NCI-H2227 treated with DMSO at 0.1 percent for 48 hours (cell line): ENCODE results near the gene SLC39A2.
A peak's percentile ranks its signal among the peaks of the same experiment; 100 is the strongest.
"Not testable (repeated sequence)": the region's sequence is repeated elsewhere in the genome, so short reads cannot be mapped to it uniquely, and the experiment has no call there.

Experiments used
- DNase-seq: peaks from one replicate; lab custom pipeline; 2025; lab: John Stamatoyannopoulos, UW

Gene SLC39A2

DNA sequence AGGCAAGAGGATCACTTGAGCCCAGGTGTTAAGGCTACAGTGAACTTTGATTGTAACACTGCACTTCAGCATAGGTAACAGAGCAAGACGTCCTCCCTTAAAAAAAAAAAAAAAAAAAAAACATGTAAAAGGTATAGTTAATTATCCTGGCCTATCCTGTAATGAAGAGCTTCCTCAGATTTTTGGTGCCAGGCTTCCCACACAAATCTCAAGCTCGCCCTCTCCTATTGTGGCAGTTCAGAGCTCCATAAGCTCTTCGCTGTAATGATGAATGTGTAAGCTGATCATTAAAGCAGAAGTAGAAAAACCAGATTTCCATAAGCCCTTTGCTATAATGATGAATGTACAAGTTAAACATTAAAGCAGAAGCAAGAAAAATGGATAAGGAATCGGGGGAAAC, 2.0 kb upstream of the SLC39A2 start:
- no peak for DNase-seq

DNA sequence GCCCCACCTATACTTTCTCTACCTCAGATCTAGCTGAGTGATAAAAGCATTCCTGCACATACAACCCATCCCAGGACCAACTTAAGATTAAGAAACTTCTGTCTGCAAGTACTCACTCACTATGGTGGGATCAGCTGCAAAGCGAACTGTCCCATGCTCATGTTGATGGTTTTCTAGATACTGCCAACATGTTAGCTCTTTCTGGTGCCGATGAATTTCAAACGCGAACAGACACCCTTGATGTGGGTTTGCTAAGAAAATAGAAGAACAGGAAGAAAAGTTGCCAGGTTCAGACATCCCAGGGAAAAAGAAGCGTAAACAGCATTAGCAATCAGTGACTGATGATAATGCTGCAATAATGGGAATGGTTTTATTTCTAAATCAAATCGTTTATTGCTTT, 1.5 kb upstream of the SLC39A2 start:
- no peak for DNase-seq

DNA sequence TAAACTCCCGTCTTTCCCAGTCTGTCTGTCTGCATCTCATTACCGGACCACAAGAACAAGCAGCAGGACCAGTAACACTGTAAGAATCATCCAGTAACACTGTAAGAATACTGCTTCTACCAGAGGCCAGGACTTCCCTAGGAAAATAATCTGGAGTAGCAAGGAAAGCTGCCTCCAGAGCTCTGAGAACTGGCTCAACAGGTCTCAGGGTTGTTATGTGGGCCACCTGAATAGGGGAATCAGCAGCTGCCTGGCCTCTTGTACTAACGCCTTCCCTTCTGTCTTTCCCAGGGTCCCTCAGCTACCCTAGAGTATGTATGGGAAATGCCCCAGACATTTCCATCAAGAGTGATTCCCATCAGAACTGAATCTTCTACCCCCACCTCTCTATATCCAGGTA, 954 bp upstream of the SLC39A2 start:
- DNase-seq: no peak

DNA sequence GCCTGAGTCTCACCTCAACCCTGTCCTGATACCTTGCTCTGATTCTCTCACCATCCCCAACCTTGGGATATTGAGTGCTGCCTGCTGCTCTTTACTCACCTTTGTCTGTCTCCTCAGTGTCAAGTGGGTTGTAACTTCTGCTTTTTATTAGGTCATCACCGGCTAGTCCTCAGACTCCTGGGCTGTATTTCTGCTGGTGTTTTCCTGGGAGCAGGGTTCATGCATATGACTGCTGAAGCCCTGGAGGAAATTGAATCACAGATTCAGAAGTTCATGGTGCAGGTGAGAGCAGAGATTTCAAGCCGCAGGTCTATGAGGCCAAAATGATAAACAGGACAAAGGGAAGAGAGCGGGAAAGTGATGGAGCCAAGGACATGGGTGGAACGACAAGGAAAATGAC, 498 bp downstream of the SLC39A2 start:
- DNase-seq: no peak

DNA sequence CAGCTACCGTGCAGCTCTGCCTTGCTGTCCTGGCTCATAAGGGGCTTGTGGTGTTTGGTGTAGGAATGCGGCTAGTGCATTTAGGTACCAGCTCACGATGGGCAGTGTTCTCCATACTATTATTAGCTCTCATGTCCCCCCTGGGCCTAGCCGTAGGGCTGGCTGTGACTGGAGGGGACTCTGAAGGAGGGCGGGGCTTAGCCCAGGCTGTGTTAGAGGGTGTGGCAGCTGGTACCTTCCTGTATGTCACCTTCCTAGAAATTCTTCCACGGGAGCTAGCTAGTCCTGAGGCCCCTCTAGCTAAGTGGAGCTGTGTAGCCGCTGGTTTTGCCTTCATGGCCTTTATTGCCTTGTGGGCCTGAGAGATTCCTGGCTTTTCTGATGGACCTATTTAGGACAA, 2.1 kb downstream of the SLC39A2 start:
- no peak for DNase-seq

DNA sequence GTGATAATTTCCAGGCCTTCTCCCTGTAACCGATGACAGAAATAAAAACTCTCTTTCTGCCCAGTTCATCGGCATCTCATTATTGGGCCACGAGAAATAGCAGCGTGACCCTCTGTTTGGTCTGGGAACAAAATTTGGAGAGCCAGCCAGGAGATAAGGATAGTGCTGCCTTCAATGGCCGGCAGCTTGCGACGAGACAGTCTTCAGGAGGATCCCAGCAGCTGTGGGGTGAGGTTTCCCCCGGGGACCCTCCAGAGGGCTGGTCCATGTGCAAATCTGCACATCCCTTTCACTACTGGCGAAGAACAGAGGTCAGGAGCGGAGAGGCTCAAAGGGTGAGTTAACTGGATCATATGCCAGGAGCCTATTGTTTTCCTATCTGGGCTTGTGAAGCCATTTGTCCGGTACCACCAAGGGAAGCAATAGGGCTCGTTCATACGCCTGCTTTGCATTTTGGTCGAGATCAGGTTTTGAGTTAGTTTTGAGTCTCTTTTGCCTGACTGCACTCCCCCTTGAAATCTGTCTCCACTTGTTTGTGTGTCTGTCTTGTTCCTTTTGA, 4.8 kb downstream of the SLC39A2 start:
- no peak for DNase-seq

DNA sequence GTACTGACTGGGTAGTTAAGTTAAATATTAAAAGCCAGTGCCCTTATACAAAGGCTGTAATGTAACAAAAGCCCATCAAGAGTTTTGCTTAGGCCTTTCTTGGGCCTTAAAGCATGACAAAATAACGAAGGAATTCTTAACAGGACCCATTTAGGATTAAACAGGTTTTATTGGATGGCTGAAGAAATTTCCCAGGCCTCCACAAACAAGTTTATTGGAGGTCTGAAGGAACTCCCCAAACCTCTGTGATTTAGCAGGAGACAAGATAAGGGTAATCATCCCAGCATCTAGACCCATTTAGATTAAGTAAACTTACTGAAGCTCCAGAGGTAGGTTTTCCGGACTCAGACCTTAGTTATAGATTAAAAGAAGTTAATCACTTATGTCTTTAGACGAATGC, 10.6 kb downstream of the SLC39A2 start:
- not testable (repeated sequence) for DNase-seq

DNA sequence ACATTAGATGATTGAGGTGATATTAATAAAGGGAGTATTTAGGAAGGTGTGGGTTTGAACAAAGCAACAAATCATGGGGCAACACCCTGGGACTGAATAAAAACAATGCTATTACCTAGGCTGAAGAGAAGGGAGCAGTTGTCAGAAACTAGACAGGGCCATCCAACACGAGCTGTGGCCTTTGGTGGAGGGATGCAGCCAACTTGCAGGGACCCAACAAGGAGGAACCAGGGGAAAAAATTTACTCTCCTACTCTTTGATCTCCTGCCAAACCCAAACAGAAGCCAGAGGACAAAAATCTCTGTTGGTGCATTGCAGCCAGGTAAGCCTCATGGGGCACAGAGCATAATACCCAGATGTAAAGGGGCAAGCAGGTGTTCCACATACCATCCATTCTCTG, 12.0 kb downstream of the SLC39A2 start:
- DNase-seq: no peak

DNA sequence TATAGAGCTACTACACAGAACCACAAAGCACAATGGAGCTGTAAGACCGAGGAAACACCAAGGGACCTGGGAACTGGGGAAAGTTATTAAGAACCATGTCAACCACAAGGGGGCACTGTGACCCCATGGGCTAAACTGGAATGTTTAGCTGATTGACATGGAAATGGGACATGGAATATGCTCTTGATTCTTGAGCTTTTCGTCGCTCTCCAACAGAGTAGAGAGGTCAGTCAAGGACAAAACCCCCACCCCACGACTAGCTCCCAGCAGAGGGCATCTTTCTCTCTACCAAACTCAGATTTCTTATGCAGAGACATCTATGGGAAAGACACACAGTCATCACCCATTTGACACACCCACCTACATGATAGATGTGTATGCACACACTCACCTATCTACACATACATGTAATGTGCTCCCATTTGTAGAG, 15.7 kb downstream of the SLC39A2 start:
- DNase-seq: peak; percentile 80

DNA sequence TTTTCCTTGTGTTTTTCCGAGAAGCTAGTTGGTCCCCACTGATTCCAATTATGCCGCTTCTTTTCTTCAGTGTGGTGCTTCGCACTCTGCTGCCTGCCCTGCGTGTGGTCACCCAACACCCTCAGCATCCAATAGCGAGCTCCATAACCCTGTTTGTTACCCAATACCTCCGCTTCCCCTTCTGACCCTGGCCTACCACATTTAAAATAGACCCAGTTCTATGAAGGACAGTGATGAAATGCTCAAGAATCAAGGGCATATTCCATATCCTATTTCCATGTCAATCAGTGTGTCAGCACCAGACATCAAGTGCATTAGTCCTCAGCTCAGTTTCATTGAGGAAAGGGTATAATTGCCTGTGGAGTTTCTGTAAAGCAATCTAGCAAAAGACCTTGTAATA, 16.2 kb downstream of the SLC39A2 start:
- DNase-seq: no peak

DNA sequence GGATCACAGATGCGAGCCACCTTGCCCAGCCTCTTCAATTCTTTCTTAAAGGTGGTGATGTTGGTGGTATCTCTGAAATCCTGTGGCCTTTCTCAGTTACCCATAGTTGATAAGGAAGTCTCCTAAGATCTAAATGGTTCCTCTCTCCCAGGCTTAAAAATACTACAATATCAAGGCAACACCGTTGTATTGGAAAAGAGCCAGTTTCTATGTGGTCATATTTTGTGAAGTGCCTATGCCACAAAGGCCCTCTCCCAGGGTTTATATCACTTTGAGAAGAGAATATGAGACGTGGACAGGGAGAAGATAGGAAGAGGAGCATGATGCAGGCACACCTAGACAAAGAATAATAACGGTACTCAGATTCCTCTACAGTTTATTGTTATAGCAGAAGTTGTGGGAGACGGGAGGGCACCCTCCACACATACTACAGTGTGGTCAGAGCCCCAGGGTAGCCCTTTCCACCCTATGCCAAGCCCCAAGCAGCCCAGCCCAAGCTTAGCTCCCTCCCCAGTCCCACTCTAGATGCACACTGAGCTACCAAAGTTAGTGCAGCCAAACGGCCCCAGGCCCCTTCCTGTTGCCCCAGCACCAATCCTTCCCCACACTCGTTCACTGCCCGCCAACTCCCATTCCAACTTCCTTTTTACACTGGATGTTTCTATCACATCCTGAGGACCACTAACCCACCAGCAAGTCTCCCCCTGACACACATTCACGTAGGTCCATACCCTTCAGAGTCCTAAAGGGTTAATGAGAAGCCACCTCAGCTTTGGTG, 17.5 kb downstream of the SLC39A2 start:
- no peak for DNase-seq

DNA sequence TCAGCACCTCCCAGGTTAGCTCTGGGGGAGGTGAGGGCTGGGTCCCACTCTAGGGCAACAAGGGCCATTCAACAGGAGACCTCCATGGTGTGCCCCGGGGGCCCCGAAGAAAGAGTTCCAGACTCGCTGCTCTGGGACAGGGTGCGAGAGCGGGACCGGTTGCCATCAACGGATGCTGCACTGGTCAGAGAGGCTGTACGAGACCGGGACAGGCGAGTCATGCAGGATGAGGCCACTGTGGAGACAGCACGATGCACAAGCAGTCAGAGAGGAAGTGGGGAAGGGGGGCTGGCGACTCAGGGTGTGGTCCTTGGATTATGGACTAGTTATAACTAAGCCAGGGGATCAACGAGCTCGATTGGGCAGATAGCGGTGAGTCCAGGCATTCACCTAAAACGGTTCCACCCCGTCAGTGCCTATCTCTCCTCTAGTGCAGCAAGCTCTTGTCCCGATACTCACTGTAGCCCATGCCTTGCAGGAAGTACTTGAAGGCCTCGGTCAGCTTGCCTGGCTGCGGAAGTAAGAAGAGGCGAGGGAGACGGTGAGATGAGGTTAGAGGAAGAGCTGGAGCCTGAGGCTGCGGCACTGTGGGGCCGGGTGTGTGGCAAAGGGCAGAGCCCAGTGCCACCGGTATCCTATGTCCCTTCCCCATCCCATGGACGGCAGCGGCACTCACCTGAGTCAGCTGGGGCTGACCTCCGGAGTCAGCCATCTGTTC, 18.6 kb downstream of the SLC39A2 start:
- DNase-seq: no peak

DNA sequence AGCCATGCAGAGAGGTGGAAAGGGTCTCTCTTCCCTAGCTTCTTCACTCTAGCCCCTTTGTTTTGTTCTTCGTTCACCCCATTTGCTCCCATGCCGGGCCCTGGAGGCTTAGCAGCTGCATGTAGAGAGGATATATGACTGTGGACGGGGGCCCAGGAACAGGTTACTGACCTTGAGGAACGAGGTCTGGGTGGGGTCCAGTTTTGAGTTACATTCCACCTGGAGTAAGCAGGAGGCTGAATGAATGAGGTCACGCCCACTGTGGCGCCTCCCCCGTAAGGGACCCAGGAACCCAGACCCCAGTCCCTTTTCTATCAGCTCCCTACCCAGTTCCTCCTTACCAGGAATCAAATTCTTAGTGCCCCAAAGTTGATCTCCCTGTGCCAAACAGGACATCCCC, 19.2 kb downstream of the SLC39A2 start:
- no peak for DNase-seq

DNA sequence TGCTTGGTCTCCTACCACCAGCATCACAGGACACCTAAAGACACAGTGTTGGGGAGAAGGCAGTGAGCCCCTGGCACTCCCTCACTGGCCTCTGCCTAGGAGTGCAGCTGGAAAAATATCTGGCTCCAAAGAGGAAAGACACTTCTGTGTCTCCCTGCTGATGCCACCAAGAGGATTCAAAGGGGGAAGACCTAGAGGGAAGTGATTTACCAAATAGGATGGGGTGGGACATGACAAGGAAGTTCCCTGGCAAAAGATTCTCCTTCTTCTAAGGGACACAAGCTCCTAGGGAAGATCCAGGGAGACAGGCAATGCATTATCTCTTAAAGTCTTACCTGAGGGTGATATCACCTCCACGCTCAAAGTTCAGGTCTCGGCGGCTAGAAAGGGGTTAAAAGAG, 19.7 kb downstream of the SLC39A2 start:
- no peak for DNase-seq

DNA sequence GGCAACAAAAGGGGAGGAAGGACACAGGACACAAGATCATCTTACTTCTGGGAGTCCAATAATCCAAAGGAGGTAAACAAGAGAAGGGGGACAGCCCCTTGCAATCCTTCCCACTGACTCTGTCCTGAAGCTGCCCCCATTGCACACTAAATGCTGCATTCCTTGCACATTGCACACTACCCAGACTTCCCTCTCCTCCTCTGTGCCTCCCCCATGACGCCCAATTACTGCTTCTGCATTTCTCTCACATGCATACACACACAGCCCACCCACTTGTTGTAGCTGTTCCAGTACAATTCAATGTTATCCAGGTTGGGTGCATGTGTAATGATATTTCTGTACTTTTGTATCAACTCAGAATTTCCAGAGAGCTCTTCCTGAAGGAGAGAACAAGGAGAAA, 20.3 kb downstream of the SLC39A2 start:
- DNase-seq: no peak

DNA sequence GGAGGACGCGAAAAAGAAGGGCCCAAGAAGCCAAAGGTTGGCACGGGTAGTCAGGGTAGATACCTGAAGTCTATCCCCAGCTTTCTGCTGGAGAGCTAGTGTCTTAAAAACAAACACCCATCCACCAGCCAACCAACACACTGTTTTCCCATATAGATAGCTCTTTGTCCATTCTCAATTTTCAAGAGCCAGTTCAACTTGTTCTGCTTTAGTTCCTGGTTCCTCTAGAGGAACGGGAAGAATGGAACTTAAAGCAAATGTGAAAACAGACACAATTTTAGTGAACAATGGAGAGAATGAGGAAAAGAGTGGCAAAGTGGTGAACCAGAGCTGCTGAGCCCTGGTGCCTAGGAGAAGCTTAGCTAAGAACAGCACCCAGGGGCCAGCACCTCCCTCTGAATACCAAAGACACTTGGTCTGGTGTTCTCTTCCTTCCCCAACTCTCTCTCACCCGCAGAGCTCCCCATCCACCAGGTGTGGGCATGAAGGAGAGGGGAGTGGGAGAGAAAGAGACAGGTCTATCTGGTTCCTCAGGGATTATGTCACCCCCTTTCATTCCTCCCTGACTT, 22.0 kb downstream of the SLC39A2 start:
- no peak for DNase-seq

DNA sequence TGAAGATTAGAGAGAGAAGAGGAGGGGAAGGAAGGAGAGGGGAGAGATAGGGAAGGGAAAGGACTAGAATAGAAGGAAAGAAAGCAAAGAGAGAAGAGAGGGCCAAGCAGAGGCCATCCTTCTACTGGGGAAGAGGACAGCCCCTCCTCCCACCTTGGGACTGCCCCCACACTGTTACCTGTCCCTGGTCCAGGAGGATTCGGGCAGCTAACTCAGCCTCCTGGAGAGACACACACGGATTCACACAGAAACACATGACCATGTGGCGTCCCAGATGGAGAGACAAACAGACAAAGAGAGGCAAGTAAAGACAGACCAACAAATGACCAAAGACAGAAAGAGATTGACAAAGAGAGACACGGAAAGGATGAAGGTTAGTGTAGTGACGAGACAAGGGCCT, 23.6 kb downstream of the SLC39A2 start:
- DNase-seq: no peak

DNA sequence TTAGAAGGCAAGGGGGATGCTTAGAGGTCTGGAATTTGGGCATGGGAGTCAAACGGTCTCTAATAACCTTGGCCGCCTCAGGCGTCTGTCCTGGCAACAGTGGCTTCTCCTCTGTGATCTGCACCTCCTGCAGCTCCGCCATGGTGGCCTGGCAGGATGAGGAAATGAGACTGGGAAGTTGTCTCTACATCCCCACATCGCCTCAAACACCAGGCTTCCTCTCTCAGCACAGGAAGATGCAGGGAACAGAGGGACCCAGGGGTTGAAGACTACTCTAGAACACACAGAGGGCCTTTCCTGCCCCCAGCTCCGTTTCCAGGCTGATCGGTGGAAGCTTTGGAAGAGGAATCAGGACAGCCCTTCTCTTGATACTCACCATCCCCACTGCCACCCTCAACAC, 24.1 kb downstream of the SLC39A2 start:
- DNase-seq: no peak

DNA sequence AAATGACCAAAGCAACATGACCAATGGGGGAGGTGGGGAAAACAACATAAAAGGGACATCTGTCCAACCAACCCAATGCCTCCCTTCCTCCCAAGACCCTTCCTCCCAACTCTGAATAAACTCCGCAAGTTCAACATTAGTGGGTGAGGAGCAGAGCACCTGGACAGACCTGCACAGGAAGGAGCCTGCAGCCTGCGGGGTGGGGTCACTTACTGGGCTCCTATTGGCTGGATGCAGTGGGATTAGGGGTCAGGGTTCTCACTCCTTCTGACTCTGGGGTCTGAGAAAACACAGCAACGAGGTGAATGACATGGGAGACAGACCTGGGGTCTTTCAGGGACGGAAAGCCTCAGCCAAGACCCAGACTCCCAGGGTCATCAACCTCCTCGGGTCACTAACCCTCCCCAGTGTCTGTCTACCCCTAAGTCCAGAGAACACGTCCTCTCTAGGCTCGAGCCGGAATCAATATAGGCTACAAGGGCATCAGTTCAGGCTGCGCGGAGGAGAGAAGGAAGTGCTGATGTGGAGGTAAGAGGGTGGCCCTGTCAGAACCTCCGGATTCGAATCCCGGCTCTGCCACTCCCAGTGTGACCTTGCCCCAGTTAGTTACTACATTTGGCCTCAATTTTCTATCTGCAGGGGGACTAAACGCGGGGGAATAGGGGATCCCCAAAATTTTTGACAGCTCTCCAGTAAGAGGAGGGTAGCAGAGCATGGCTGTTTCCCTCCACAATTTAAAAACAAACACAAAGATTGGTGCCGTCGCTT, 24.9 kb downstream of the SLC39A2 start:
- DNase-seq: no peak

DNA sequence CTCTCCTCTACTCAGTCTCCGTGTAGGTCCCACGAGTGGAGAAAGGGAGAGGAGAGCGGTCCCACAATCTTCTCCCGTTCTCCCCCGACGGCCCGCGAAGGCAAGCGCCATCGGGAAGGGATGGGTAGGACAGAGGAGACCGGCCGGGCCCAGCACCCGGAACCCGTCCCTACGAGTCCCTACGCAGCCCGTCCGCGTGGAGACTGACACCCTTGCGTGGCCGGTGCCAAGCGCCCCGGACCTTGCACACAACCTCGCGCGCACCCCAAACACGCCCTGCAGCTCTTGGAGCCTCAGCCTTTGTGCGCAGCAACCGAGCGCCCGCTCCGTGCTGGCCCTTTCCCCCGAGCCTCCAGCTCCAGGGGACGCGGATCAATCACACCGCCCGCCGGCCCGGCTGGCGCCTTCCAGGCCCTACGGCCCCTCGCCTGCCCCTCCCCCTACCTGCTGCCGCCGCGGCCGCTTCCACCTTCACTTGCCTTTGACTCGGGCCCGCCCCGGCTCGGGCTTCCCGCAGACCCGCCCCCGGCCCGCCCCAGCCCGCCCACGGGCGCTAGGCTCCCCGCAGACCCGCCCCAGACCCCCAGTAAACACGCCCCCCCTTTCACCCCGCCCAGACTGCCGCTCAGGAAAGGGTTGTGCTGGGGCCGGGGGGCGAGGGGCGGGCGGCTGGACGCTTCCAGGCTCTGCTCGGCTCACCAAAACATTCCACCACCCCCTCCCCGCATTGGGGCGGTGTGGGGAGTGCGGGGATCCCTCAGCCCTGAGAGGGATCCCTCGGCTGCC, 25.7 kb downstream of the SLC39A2 start, which contains the start of gene NDRG2:
TSS of gene NDRG2 (minus strand) at position 477 of the 786 bp plus-strand sequence. CDS start 1,746 bp downstream, outside the sequence.
- peak; percentile 53 for DNase-seq
